CD4-positive, CD25-positive, alpha-beta regulatory T cell (primary cell): ENCODE data around the gene CHSY3. TPM values are rescaled to one million over a fixed set of nuclear protein-coding genes. Genes with fewer than 3 reads are reported as not detected.

ENCODE experiments used
- ATAC-seq, 2 donors: fragments of 150-1000 bp; cut with Tn5 transposase; one replicate each; pipeline ENCODE4 v1.10.0; 2021; ENCODE audit warnings: low read depth in 2 of 2, moderate number of reproducible peaks in 2 of 2, moderate library complexity in 1 of 2
- DNase-seq, 3 donors: peaks; one replicate each; pipeline versions ENCODE4 v3.0.0 to v3.0.0-alpha.2; 2012 to 2022; ENCODE audit warnings: mixed read lengths in 1 of 3
- H3K27ac ChIP-seq: one replicate; pipeline ENCODE4 v1.7.0; 2013; ENCODE audit warnings: mild to moderate bottlenecking, low read length; ENCODE audit not compliant: insufficient read depth, poor library complexity, severe bottlenecking
- H3K27me3 ChIP-seq: one replicate; pipeline ENCODE4 v1.7.0; 2013; ENCODE audit warnings: low read length; ENCODE audit not compliant: control insufficient read depth, insufficient read depth
- H3K36me3 ChIP-seq: one replicate; pipeline ENCODE4 v1.7.0; 2013; ENCODE audit warnings: mild to moderate bottlenecking, low read length, moderate library complexity; ENCODE audit not compliant: control insufficient read depth, insufficient read depth
- H3K4me1 ChIP-seq: 2 replicates; pipeline ENCODE4 v1.7.0; 2013; ENCODE audit warnings: mild to moderate bottlenecking, low read length; ENCODE audit not compliant: insufficient read depth, control insufficient read depth, poor library complexity, severe bottlenecking
- H3K4me3 ChIP-seq: one replicate; pipeline ENCODE4 v1.7.0; 2013; ENCODE audit warnings: low read depth, mild to moderate bottlenecking, low read length, moderate library complexity
- H3K9me3 ChIP-seq, 2 experiments: 1 replicate in 1 of 2; 2 replicates in 1 of 2; pipeline ENCODE4 v1.7.0; 2013; ENCODE audit warnings: low read length in 2 of 2, mild to moderate bottlenecking in 1 of 2, moderate library complexity in 1 of 2; ENCODE audit not compliant: control insufficient read depth in 2 of 2
- H3K27ac Mint-ChIP-seq, 3 donors: one replicate each; pipeline ENCODE4 v1.8.0; 2020 to 2022; ENCODE audit warnings: mild to moderate bottlenecking in 3 of 3, mixed read lengths in 3 of 3, moderate library complexity in 2 of 3
- H3K27me3 Mint-ChIP-seq: one replicate; pipeline ENCODE4 v1.8.0; 2022; ENCODE audit warnings: mild to moderate bottlenecking, mixed read lengths
- H3K36me3 Mint-ChIP-seq: one replicate; pipeline ENCODE4 v1.8.0; 2020; ENCODE audit warnings: mixed read lengths
- H3K4me1 Mint-ChIP-seq, 4 donors: one replicate each; pipeline ENCODE4 v1.8.0; 2020 to 2022; ENCODE audit warnings: mixed read lengths in 4 of 4, mild to moderate bottlenecking in 1 of 4
- H3K4me3 Mint-ChIP-seq, 4 donors: one replicate each; pipeline ENCODE4 v1.8.0; 2020 to 2022; ENCODE audit warnings: mild to moderate bottlenecking in 4 of 4, mixed read lengths in 4 of 4, moderate library complexity in 3 of 4
- H3K9me3 Mint-ChIP-seq, 7 donors: one replicate each; pipeline ENCODE4 v1.8.0; 2020 to 2022; ENCODE audit warnings: mixed read lengths in 7 of 7, mild to moderate bottlenecking in 3 of 7, moderate library complexity in 2 of 7
- polyA plus RNA-seq, 4 donors: library from polyadenylated mRNA; unstranded; fragments of 300-500 nt; fragmentation: Illumina TruSeq; gene quantifications; one replicate each; pipeline ENCODE4 v1.2.3, GENCODE V29; 2021
- total RNA-seq: library from RNA; stranded (reverse); gene quantifications from one replicate; pipeline ENCODE4 v1.2.3, GENCODE V29; 2022

Gene CHSY3
- total and polyA plus RNA-seq, 5 donors from 2014 or later, result 0.14 TPM; not detected in 4

- H3K27ac Mint-ChIP-seq, result no peak overlapping the region
- no peak for DNase-seq
- Histone ChIP-seq H3K36me3 (no peaks in the 10 kb centered on the region), H3K4me3 (no peak overlapping the region), H3K4me1 (no peaks in the 10 kb centered on the region), H3K27ac (no peak overlapping the region), H3K27me3 (no peaks in the 10 kb centered on the region), H3K9me3 (no peaks in the 10 kb centered on the region)
- no peaks in the 10 kb centered on the region for H3K36me3 Mint-ChIP-seq
- ATAC-seq, result no peak
- H3K27me3 Mint-ChIP-seq, result no peaks in the 10 kb centered on the region
- H3K4me1 Mint-ChIP-seq, result no peaks in the 10 kb centered on the region
- no peak overlapping the region for H3K4me3 Mint-ChIP-seq
- peaks cover 0 to 2% (median 0%) of the 10 kb centered on the region in 7 donors for H3K9me3 Mint-ChIP-seq
These were observed 194.7 kb downstream of the CHSY3 start for GRCh38 chr5:130099008-130099407.

DNA sequence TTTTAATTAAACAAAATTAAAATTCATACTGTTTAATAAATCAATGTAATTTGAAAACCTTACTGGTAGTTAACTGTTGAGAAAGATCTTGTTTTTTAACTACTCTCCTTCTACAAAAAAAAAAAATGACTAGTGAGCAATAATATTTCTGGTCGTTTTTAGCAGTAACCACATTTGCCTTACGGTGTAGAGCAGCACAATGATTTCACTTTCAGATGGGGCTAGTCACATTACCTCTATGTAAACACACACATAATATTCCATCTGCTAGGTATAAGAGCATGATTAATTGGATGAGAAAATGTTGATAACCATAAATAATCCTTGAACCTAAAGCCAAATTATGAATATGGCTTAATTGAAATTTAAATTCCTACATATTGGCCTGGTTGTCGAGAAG lies 198.1 kb downstream of the CHSY3 start:
- no peaks in the 10 kb centered on the region for H3K36me3 Mint-ChIP-seq

GRCh38 chr5:130102960-130103359 lies 198.7 kb downstream of the CHSY3 start:
- no peaks in the 10 kb centered on the region for H3K9me3 ChIP-seq
- Mint-ChIP-seq H3K4me3 (no peak overlapping the region), H3K9me3 (peaks cover 0 to 2% (median 0%) of the 10 kb centered on the region in 7 donors), H3K36me3 (no peaks in the 10 kb centered on the region), H3K4me1 (no peaks in the 10 kb centered on the region), H3K27ac (no peak overlapping the region), H3K27me3 (no peaks in the 10 kb centered on the region)
- ATAC-seq (no peak), DNase-seq (no peak)
- no peak overlapping the region for H3K4me3 ChIP-seq
- H3K36me3 ChIP-seq, result no peaks in the 10 kb centered on the region
- no peaks in the 10 kb centered on the region for H3K4me1 ChIP-seq
- no peaks in the 10 kb centered on the region for H3K27me3 ChIP-seq
- no peak overlapping the region for H3K27ac ChIP-seq

More for the DNA sequence above, 198.1 kb downstream of the CHSY3 start:
- Mint-ChIP-seq H3K27me3 (no peaks in the 10 kb centered on the region), H3K4me1 (no peaks in the 10 kb centered on the region), H3K9me3 (peaks cover 0 to 2% (median 0%) of the 10 kb centered on the region in 7 donors), H3K27ac (no peak overlapping the region), H3K4me3 (no peak overlapping the region)
- H3K27me3 ChIP-seq, result no peaks in the 10 kb centered on the region
- H3K4me3 ChIP-seq, result no peak overlapping the region
- DNase-seq (no peak), ATAC-seq (no peak)
- no peaks in the 10 kb centered on the region for H3K36me3 ChIP-seq
- no peak overlapping the region for H3K27ac ChIP-seq
- H3K9me3 ChIP-seq, result no peaks in the 10 kb centered on the region
- H3K4me1 ChIP-seq, result no peaks in the 10 kb centered on the region

DNA sequence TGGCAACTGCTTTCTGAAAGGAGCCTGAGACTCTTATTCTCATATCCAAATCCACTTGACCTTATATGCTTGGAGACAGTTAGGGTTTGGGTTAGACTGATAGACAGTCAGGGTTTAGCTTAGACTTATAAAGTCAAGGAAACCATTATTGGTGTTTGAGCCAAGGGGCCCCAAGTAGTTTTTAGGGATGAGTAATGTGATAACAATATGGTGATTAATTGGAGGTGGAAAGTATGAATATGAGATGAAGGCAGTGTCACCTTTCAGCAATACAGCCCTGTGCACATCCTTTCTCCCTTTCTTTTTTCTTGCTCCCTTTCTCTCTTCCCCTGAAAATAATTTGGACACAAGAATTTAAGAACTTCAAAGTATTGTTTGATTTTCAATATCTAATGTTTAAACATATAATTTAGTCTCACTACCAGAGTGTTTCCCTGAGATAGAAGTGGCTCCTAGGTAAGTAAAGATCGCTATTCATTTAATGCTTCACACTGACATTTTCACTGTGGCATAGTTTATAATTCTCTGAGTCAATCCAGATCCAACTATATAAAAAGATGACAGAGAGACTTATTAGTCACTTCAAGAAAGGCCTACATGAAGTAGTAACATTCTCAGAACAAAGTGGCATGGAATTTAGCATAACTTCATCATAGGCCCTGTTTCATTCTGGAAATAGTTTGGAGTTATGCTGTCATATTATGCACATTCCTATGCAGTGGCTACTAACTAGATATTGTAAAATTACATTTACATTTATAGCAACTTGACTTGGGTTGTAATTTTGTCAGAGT lies 200.8 kb downstream of the CHSY3 start:
- no peak overlapping the region for H3K4me3 Mint-ChIP-seq
- H3K27me3 Mint-ChIP-seq, result no peaks in the 10 kb centered on the region
- ATAC-seq (no peak), DNase-seq (no peak)
- H3K4me1 Mint-ChIP-seq, result no peaks in the 10 kb centered on the region
- Histone ChIP-seq H3K4me1 (no peaks in the 10 kb centered on the region), H3K36me3 (no peaks in the 10 kb centered on the region), H3K4me3 (no peak overlapping the region), H3K9me3 (no peaks in the 10 kb centered on the region), H3K27me3 (peaks cover 1% of the 10 kb centered on the region), H3K27ac (no peak overlapping the region)
- no peaks in the 10 kb centered on the region for H3K9me3 Mint-ChIP-seq
- no peak overlapping the region for H3K27ac Mint-ChIP-seq
- H3K36me3 Mint-ChIP-seq, result no peaks in the 10 kb centered on the region

DNA sequence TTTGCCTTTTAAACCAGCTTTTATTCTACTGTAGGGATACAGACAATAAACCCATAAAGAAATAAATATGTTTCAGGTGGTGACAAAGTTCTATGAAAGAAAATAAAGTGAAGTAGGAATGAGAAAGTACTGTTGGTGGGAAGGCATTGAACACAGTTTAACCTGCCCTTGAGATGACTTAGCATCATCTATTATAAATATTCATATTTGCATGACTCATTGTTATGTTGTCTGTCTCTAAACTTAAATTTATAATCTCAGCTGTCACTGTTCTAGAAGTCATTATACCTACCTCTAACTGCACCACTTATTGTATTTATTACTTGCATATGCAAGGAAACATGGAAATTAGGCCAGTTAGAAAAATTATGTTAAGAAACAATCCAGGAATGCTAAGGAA lies 202.2 kb downstream of the CHSY3 start:
- Histone ChIP-seq H3K27me3 (peaks cover 1% of the 10 kb centered on the region), H3K36me3 (no peaks in the 10 kb centered on the region), H3K4me3 (no peak overlapping the region), H3K9me3 (no peaks in the 10 kb centered on the region), H3K27ac (no peak overlapping the region), H3K4me1 (no peaks in the 10 kb centered on the region)
- no peaks in the 10 kb centered on the region for H3K27me3 Mint-ChIP-seq
- DNase-seq (no peak), ATAC-seq (no peak)
- H3K4me1 Mint-ChIP-seq, result no peaks in the 10 kb centered on the region
- no peak overlapping the region for H3K4me3 Mint-ChIP-seq
- H3K27ac Mint-ChIP-seq, result no peak overlapping the region
- H3K9me3 Mint-ChIP-seq, result no peaks in the 10 kb centered on the region
- no peaks in the 10 kb centered on the region for H3K36me3 Mint-ChIP-seq

DNA sequence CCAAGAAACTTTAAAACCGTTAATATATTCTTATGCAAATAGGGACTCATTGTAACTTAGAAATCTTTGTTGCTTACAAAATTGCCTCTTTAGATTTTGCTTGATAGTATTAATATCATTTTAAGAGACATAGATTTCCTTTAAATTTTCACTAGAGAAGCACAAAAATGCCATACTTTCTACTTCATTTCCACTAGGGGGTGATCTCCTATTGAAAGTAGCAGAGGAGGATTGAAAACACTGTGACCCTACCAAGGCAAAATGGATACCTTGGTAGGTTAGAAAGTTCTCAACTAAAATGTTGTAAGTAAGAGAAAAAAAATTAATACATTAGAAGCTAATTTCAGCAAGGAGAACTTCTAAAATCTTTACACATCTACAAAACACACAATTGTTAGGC lies 204.9 kb downstream of the CHSY3 start:
- no peaks in the 10 kb centered on the region for H3K36me3 ChIP-seq
- H3K27ac ChIP-seq, result no peak overlapping the region
- H3K4me1 Mint-ChIP-seq, result no peaks in the 10 kb centered on the region
- no peak overlapping the region for H3K27ac Mint-ChIP-seq
- no peak for ATAC-seq
- H3K9me3 ChIP-seq, result no peaks in the 10 kb centered on the region
- H3K36me3 Mint-ChIP-seq, result no peaks in the 10 kb centered on the region
- H3K4me1 ChIP-seq, result no peaks in the 10 kb centered on the region
- H3K27me3 Mint-ChIP-seq, result no peaks in the 10 kb centered on the region
- peak in 2 of 3 donors; percentile 6 to 24 for DNase-seq
- no peaks in the 10 kb centered on the region for H3K9me3 Mint-ChIP-seq
- no peak overlapping the region for H3K4me3 Mint-ChIP-seq
- no peak overlapping the region for H3K4me3 ChIP-seq
- peaks cover 1% of the 10 kb centered on the region for H3K27me3 ChIP-seq

- peaks cover 1% of the 10 kb centered on the region for H3K27me3 ChIP-seq
- H3K27ac Mint-ChIP-seq, result no peak overlapping the region
- H3K4me1 ChIP-seq, result no peaks in the 10 kb centered on the region
- H3K9me3 ChIP-seq, result no peaks in the 10 kb centered on the region
- no peaks in the 10 kb centered on the region for H3K9me3 Mint-ChIP-seq
- ATAC-seq (no peak), DNase-seq (no peak)
- no peak overlapping the region for H3K4me3 Mint-ChIP-seq
- no peaks in the 10 kb centered on the region for H3K27me3 Mint-ChIP-seq
- no peaks in the 10 kb centered on the region for H3K36me3 Mint-ChIP-seq
- no peak overlapping the region for H3K4me3 ChIP-seq
- no peak overlapping the region for H3K27ac ChIP-seq
- H3K36me3 ChIP-seq, result no peaks in the 10 kb centered on the region
- H3K4me1 Mint-ChIP-seq, result no peaks in the 10 kb centered on the region
These were observed 206.1 kb downstream of the CHSY3 start for GRCh38 chr5:130110328-130110727.

DNA sequence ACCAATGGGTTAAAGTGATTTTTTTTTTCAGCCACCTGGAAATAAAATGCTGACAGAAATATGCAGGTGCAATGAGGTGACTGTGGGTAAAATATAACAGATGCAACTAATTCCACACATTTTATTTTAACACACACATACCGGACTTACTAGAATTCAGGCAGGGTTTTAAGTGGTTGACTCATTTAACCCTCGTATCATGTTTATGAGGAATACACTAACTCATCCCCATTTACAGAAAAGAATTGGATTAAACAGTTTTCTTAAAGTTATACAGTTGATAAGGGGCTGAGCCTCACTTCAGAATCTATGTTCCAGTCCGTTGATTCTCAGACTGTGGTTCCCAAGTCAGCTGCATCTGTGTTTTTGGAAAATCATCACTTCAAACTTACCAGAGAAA lies 207.5 kb downstream of the CHSY3 start:
- Histone ChIP-seq H3K27me3 (peaks cover 1% of the 10 kb centered on the region), H3K4me1 (no peaks in the 10 kb centered on the region), H3K4me3 (no peak overlapping the region), H3K27ac (no peak overlapping the region), H3K9me3 (no peaks in the 10 kb centered on the region), H3K36me3 (no peaks in the 10 kb centered on the region)
- Mint-ChIP-seq H3K27me3 (no peaks in the 10 kb centered on the region), H3K4me3 (no peak overlapping the region), H3K9me3 (no peaks in the 10 kb centered on the region), H3K36me3 (no peaks in the 10 kb centered on the region), H3K27ac (no peak overlapping the region), H3K4me1 (no peaks in the 10 kb centered on the region)
- ATAC-seq, result no peak
- DNase-seq, result no peak
